OCI-LY7 (cell line): ENCODE results near the gene MT2A. TPM values are rescaled to one million over a fixed set of nuclear protein-coding genes. Genes with fewer than 3 reads are reported as not detected.
A peak's percentile ranks its signal among the peaks of the same experiment; 100 is the strongest.

Experiments used
- Bru-seq: library from RNA; stranded (reverse); fragments of 400-500 nt; gene quantifications from one replicate; lab custom pipeline; 2021; lab: Mats Ljungman, UMichigan
- BruChase-seq, 2 experiments: library from RNA; stranded (reverse); fragments of 400-500 nt; gene quantifications; one replicate each; lab custom pipeline; 2021; lab: Mats Ljungman, UMichigan
- BruUV-seq: library from RNA; stranded (reverse); fragments of 400-500 nt; replicated peaks from 2 replicates; lab custom pipeline; 2021; lab: Mats Ljungman, UMichigan
- CTCF ChIA-PET: fragments of 300-600 bp; sonication (Branson Sonifier 250); formaldehyde crosslinking; loops from one replicate; lab custom pipeline; 2022; ENCODE audit warnings: antibody characterized with exemption; ENCODE audit not compliant: unreplicated experiment; lab: Charles Lee
- POLR2A ChIA-PET: fragments of 300-600 bp; sonication (Branson Sonifier 250); formaldehyde crosslinking; loops from one replicate; lab custom pipeline; 2022; ENCODE audit warnings: antibody characterized with exemption; lab: Charles Lee
- DNase-seq: peaks from one replicate; pipeline ENCODE4 v3.0.0-alpha.2; 2015; ENCODE audit warnings: low spot score
- H2AFZ ChIP-seq: fragments of 200-600 bp; sonication (generic), shearing (Covaris generic); 2 replicates; pipeline ENCODE4 v1.6.1; 2014; ENCODE audit warnings: mild to moderate bottlenecking, antibody characterized with exemption, low read length, moderate library complexity
- H3K27ac ChIP-seq: fragments of 200-600 bp; sonication (generic); 2 replicates; pipeline ENCODE4 v1.5.1; 2014; ENCODE audit warnings: mixed run types, low read depth, mild to moderate bottlenecking, moderate library complexity, low read length, inconsistent platforms; ENCODE audit not compliant: poor library complexity, severe bottlenecking
- H3K36me3 ChIP-seq: fragments of 200-600 bp; sonication (generic); 2 replicates; pipeline ENCODE4 v1.6.1; 2014; ENCODE audit warnings: mild to moderate bottlenecking, antibody characterized with exemption, low read length, moderate library complexity, mixed read lengths; ENCODE audit not compliant: insufficient read depth
- H3K4me1 ChIP-seq: fragments of 200-600 bp; sonication (generic); 2 replicates; pipeline ENCODE4 v1.5.1; 2014; ENCODE audit warnings: mild to moderate bottlenecking, low read length; ENCODE audit not compliant: insufficient read depth, poor library complexity, severe bottlenecking
- H3K4me2 ChIP-seq: fragments of 200-600 bp; sonication (generic); 2 replicates; pipeline ENCODE4 v1.6.1; 2014; ENCODE audit warnings: mild to moderate bottlenecking, low read length
- H3K4me3 ChIP-seq: fragments of 200-600 bp; sonication (generic); 2 replicates; pipeline ENCODE4 v1.5.1; 2014; ENCODE audit warnings: mild to moderate bottlenecking, low read depth, low read length; ENCODE audit not compliant: poor library complexity, severe bottlenecking
- H3K79me2 ChIP-seq: fragments of 200-600 bp; sonication (generic); 2 replicates; pipeline ENCODE4 v1.6.1; 2016; ENCODE audit warnings: low read depth, mild to moderate bottlenecking, low read length, moderate library complexity, mixed read lengths; ENCODE audit not compliant: insufficient read depth
- H3K9me2 ChIP-seq: fragments of 200-600 bp; sonication (generic); 2 replicates; pipeline ENCODE4 v1.6.1; 2016; ENCODE audit warnings: mild to moderate bottlenecking, low read length, mixed read lengths; ENCODE audit not compliant: insufficient read depth
- H3K9me3 ChIP-seq: fragments of 200-600 bp; sonication (generic); 2 replicates; pipeline ENCODE4 v1.6.1; 2014; ENCODE audit warnings: mild to moderate bottlenecking, mixed run types, low read length, mixed read lengths
- H4K20me1 ChIP-seq: fragments of 200-600 bp; sonication (generic); 2 replicates; pipeline ENCODE4 v1.6.1; 2014; ENCODE audit warnings: mild to moderate bottlenecking, antibody characterized with exemption, low read length, moderate library complexity, mixed read lengths; ENCODE audit not compliant: insufficient read depth
- CTCF ChIP-seq: fragments of 200-600 bp; sonication (generic); conservative IDR thresholded peaks from 2 replicates; pipeline ENCODE4 v1.5.1; 2014; ENCODE audit warnings: mild to moderate bottlenecking, antibody characterized with exemption, low read length, moderate library complexity, mixed read lengths
- EZH2phosphoT487 ChIP-seq: fragments of 200-600 bp; sonication (generic); IDR thresholded peaks from 2 replicates; pipeline ENCODE4 v1.6.1; 2018; ENCODE audit warnings: low read depth, borderline replicate concordance, mild to moderate bottlenecking, mixed run types, antibody characterized with exemption, low read length, moderate library complexity, mixed read lengths
- intact Hi-C: fragments of 100-400 bp; cut with micrococcal nuclease; formaldehyde crosslinking; loops from one replicate; pipeline ENCODE4 v1.10.0; 2022; ENCODE audit not compliant: unreplicated experiment
- long read RNA-seq: library from polyadenylated mRNA; stranded (forward); transcript quantifications from one replicate; pipeline ENCODE4 v2.0.0, GENCODE V29; 2022
- total RNA-seq, 2 experiments: library from RNA; depleted of rRNA in 1 of 2; stranded (reverse); fragments of >200 nt in 1 of 2; shearing (Covaris generic) in 1 of 2; gene quantifications; 2 replicates each; pipeline ENCODE4 v1.2.3, GENCODE V29; 2014 to 2022

MT2A gene
- total RNA-seq (2014; rRNA removed; shearing (Covaris generic)) (27.2 and 40.0 TPM in 2 replicates), total RNA-seq (2022) (5.7 and 9.3 TPM in 2 replicates), Bru-seq, nascent RNA (percentile 45 among the genes with signal in this experiment), BruChase-seq, experiment 1, labeled RNA remaining after a 6-hour chase (percentile 52 among the genes with signal in this experiment), BruChase-seq, experiment 2, labeled RNA remaining after a 2-hour chase (percentile 54 among the genes with signal in this experiment)
- long read RNA-seq, transcript MT2A-201 (3 exons, 786 nt): major isoform, 5 of 5 reads
- long read RNA-seq, partial matches to known transcripts: 0 of 5 reads
- long read RNA-seq, other reads (novel, unspliced or antisense): 0 of 5 reads

- peak; percentile 90 for DNase-seq
- no peaks in the 10 kb centered on the region for H3K9me3 ChIP-seq
- no peaks in the 10 kb centered on the region for H3K9me2 ChIP-seq
- H3K4me1 ChIP-seq: peaks cover 52% of the 10 kb centered on the region
- H3K27ac ChIP-seq: no peak within 1 kb of the TSS
- CTCF ChIA-PET: no interaction called here
- no peaks in the 10 kb centered on the region for H3K79me2 ChIP-seq
- no peaks in the 10 kb centered on the region for H3K36me3 ChIP-seq
- H2AFZ ChIP-seq: peak within 1 kb of the TSS; percentile 81
- H4K20me1 ChIP-seq: no peaks in the 10 kb centered on the region
- no peak for TF ChIP-seq CTCF
- no peak for TF ChIP-seq EZH2phosphoT487
- POLR2A ChIA-PET: no interaction called here
- peak within 1 kb of the TSS; percentile 66 for H3K4me3 ChIP-seq
- intact Hi-C loops: no loop called here
- peak within 1 kb of the TSS; percentile 78 for H3K4me2 ChIP-seq
- BruUV-seq: no TSS peak
Observed at GRCh38 chr16:56608043-56608875, at the start of gene MT2A. Gene MT2A, plus strand, starts transcription at chr16:56608584. Its CDS starts 72 bp downstream, at chr16:56608656.

GRCh38 chr16:56559109-56559508 is 49.3 kb upstream of the MT2A start:
- H2AFZ ChIP-seq: no peak overlapping the region
- no peaks in the 10 kb centered on the region for H3K9me2 ChIP-seq
- H3K36me3 ChIP-seq: no peaks in the 10 kb centered on the region
- BruUV-seq: no TSS peak
- no peaks in the 10 kb centered on the region for H3K79me2 ChIP-seq
- no peak overlapping the region for H3K4me3 ChIP-seq
- H3K27ac ChIP-seq: no peak overlapping the region
- no peaks in the 10 kb centered on the region for H3K4me1 ChIP-seq
- POLR2A ChIA-PET: no interaction called here
- no peaks in the 10 kb centered on the region for H3K9me3 ChIP-seq
- DNase-seq: no peak
- H3K4me2 ChIP-seq: no peak overlapping the region
- intact Hi-C loops: no loop called here
- CTCF ChIA-PET: no interaction called here
- H4K20me1 ChIP-seq: no peaks in the 10 kb centered on the region
- TF ChIP-seq EZH2phosphoT487: no peak
- no peak for TF ChIP-seq CTCF
